Glutamatergic neuron (in vitro differentiated cells): ENCODE results near the gene XRCC2. TPM values are rescaled to one million over a fixed set of nuclear protein-coding genes. Genes with fewer than 3 reads are reported as not detected.

Source experiments
- DNase-seq: peaks from one replicate; pipeline ENCODE4 v3.0.0; 2022
- H3K27ac Mint-ChIP-seq: one replicate; pipeline ENCODE4 v1.8.0; 2020; ENCODE audit warnings: mild to moderate bottlenecking, mixed read lengths, inconsistent platforms; ENCODE audit not compliant: unreplicated experiment
- H3K27me3 Mint-ChIP-seq: one replicate; pipeline ENCODE4 v1.8.0; 2020; ENCODE audit warnings: mild to moderate bottlenecking, moderate library complexity, mixed read lengths, inconsistent platforms; ENCODE audit not compliant: unreplicated experiment
- H3K36me3 Mint-ChIP-seq: one replicate; pipeline ENCODE4 v1.8.0; 2020; ENCODE audit warnings: mild to moderate bottlenecking, mixed read lengths, inconsistent platforms; ENCODE audit not compliant: unreplicated experiment
- H3K4me1 Mint-ChIP-seq: one replicate; pipeline ENCODE4 v1.8.0; 2020; ENCODE audit warnings: mild to moderate bottlenecking, low read depth, mixed read lengths, inconsistent platforms; ENCODE audit not compliant: unreplicated experiment
- H3K4me3 Mint-ChIP-seq: one replicate; pipeline ENCODE4 v1.8.0; 2020; ENCODE audit warnings: mild to moderate bottlenecking, mixed read lengths, inconsistent platforms; ENCODE audit not compliant: unreplicated experiment
- H3K9me3 Mint-ChIP-seq: one replicate; pipeline ENCODE4 v1.8.0; 2020; ENCODE audit warnings: mild to moderate bottlenecking, moderate library complexity, mixed read lengths, inconsistent platforms; ENCODE audit not compliant: unreplicated experiment
- CTCF ChIP-seq: fragments of 200-600 bp; sonication (generic); IDR thresholded peaks from one replicate; pipeline ENCODE4 v1.5.0; 2021; ENCODE audit not compliant: partially characterized antibody, unreplicated experiment
- total RNA-seq: library from RNA; stranded (reverse); fragmentation: NEBNext Ultra II Directional; extraction: Animal tissue kit (Norgen Biotek cat#: 25700); gene quantifications from one replicate; pipeline ENCODE4 v1.2.1, GENCODE V29; 2021; ENCODE audit not compliant: unreplicated experiment

Gene XRCC2
- total RNA-seq, 1 donor from 2014 or later = 3.0 TPM

GRCh38 chr7:152618427-152618826 is 57.5 kb downstream of the XRCC2 start:
- Mint-ChIP-seq H3K27ac (no peak overlapping the region), H3K27me3 (no peaks in the 10 kb centered on the region), H3K9me3 (peaks cover 3% of the 10 kb centered on the region), H3K36me3 (no peaks in the 10 kb centered on the region), H3K4me3 (no peak overlapping the region), H3K4me1 (peaks cover 16% of the 10 kb centered on the region)
- DNase-seq = no peak
- TF ChIP-seq CTCF = no peak

GRCh38 chr7:152617056-152617455 is 58.9 kb downstream of the XRCC2 start:
- H3K9me3 Mint-ChIP-seq = peaks cover 6% of the 10 kb centered on the region
- peaks cover 8% of the 10 kb centered on the region for H3K36me3 Mint-ChIP-seq
- H3K4me3 Mint-ChIP-seq = no peak overlapping the region
- no peak for TF ChIP-seq CTCF
- peak overlapping the region; percentile 69 for H3K27ac Mint-ChIP-seq
- peaks cover 19% of the 10 kb centered on the region for H3K4me1 Mint-ChIP-seq
- no peak for DNase-seq
- H3K27me3 Mint-ChIP-seq = no peaks in the 10 kb centered on the region

DNA sequence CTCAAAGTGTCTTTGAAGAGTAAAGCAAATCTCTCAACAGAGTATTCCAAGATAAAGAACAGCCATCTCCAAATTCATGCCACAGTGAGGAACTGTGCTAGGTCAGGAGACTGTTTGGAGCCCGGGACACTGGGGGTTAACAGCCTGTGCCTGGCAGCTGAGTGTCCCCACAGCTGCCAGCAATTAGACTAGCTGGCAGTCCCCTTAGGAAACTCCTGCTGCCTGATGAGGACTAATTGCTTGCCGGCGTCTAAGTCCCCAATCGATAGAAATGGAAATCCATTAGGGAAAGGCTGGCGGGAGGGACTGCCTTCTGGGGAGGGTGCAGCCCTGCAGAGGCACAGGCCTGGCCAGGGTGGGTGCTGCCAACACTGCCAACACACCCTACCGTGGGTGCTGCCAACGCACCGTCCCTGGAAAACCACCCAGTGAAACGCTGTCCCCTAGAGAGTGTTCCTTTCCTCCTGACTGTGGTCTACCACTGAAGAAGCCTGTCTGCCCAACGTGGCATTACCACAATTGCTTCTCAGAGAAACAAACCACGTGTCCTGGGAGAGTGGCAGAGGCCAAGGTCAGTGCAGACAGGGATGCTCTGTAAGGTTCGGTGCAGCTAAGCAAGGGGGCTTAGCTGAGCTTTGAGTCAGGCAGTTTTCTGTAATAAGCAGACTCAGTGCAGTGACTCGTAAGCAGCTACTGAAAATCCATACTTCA is 60.8 kb downstream of the XRCC2 start:
- H3K27ac Mint-ChIP-seq = peak overlapping the region; percentile 97
- no peaks in the 10 kb centered on the region for H3K27me3 Mint-ChIP-seq
- H3K4me1 Mint-ChIP-seq = peaks cover 19% of the 10 kb centered on the region
- peak; percentile 73 for DNase-seq
- H3K36me3 Mint-ChIP-seq = peaks cover 8% of the 10 kb centered on the region
- peaks cover 6% of the 10 kb centered on the region for H3K9me3 Mint-ChIP-seq
- peak overlapping the region; percentile 67 for H3K4me3 Mint-ChIP-seq
- no peak for TF ChIP-seq CTCF

DNA sequence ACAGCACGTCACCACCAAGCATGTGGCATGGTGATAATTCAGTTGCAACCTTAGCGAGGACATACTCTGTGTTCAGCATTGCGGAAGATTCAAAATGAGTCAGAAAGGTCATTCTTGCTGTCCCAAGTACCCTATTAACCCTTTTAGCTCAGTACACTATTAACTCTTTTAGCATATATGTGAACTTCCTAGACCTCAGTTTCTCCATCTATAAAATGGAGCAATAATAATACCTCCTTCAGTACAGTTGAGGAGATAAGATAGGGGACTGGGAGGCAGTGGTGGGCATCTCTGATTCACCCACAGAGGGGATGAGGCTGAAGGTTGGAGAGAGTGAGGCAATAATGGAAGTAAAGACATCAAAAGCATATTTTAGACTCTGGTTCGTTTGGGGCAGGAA is 67.3 kb downstream of the XRCC2 start:
- Mint-ChIP-seq H3K4me3 (no peak overlapping the region), H3K4me1 (peaks cover 3% of the 10 kb centered on the region), H3K36me3 (peaks cover 8% of the 10 kb centered on the region), H3K27me3 (no peaks in the 10 kb centered on the region), H3K9me3 (peaks cover 3% of the 10 kb centered on the region), H3K27ac (no peak overlapping the region)
- DNase-seq = no peak
- no peak for TF ChIP-seq CTCF

GRCh38 chr7:152608208-152608607 is 67.7 kb downstream of the XRCC2 start:
- no peak for TF ChIP-seq CTCF
- Mint-ChIP-seq H3K36me3 (peaks cover 8% of the 10 kb centered on the region), H3K27ac (no peak overlapping the region)

More at GRCh38 chr7:152608208-152608607, 67.7 kb downstream of the XRCC2 start:
- Mint-ChIP-seq H3K27me3 (no peaks in the 10 kb centered on the region), H3K4me3 (no peak overlapping the region), H3K9me3 (peaks cover 3% of the 10 kb centered on the region), H3K4me1 (peaks cover 3% of the 10 kb centered on the region)
- no peak for DNase-seq
